HG03354 (cell line): ENCODE results near the gene CD163L1.
"Not testable (repeated sequence)": the region's sequence is repeated elsewhere in the genome, so short reads cannot be mapped to it uniquely, and the experiment has no call there.

Experiments used
- ATAC-seq: cut with Tn5 transposase; IDR thresholded peaks from one replicate; pipeline ENCODE4 v1.9.1; 2021; ENCODE audit warnings: mild to moderate bottlenecking; ENCODE audit not compliant: unreplicated experiment, poor library complexity, severe bottlenecking

The CD163L1 gene

GRCh38 chr12:7344833-7345606 lies 98.9 kb downstream of the CD163L1 start:
- no peak for ATAC-seq

DNA sequence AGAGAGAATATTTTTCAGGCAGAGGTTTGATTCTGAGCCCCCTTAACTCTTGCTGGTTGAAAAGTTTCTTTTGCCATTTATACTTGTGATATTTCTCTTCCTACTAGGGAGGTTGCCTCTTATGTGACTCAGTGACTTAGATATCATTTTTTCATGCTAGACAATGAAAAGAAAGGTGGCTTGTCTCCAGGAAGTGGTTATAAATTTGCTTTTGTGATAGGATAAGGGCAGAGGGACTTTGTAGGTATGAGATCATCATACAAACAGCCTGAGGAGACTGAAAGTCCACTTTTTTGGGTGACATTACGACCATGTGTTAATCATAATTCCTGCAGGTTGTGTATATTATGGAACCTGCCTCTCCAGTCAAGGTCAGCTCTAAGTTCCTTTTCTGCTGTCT lies 104.3 kb downstream of the CD163L1 start:
- no peak for ATAC-seq

DNA sequence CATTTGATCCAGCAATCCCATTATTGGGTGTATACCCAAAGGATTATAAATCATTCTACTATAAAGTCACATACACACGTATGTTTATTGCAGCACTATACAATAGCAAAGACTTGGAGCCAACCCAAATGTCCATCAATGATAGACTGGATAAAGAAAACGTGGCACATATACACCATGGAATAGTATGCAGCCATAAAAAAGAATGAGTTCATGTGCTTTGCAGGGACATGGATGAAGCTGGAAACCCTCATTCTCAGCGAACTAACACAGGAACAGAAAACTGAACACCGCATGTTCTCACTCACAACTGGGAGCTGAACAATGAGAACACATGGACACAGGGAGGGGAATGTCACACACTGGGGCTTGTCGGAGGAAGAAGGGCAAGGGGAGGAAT lies 106.2 kb downstream of the CD163L1 start:
- not testable (repeated sequence) for ATAC-seq

DNA sequence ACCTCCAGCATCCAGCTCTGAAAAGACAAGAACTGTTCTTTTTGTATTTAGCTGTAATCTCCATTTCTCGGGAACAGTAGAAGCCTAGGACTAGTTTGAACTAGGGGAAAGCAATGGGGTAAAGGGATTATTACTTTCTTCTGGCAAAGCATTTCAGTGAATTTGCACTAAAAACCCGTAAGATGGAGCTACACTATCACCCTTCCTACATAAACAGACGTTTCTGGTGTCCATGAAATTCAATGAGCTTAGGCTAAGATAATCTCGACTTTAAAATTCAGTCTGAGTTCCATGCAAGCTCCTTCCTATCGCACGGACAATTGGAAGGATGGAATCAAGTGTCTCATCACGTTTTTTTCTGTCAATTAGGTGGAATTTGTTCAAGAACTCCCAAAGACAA lies 116.0 kb downstream of the CD163L1 start:
- ATAC-seq, result no peak

DNA sequence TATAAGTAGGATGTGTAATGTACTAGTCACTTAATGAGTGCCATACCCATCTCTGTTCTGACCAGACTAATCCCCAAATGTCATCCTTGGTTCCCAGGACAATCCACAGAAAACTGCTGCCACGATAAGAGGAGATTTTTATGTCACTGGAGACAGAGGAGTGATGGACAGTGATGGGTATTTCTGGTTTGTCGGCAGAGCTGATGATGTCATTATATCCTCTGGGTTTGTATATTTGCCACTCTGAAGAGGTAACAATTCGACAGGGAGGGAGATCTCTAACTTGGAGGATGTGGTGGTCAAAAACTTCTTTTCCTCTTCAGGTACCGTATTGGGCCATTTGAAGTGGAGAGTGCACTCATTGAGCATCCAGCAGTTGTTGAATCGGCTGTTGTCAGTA lies 119.8 kb downstream of the CD163L1 start:
- ATAC-seq, result no peak

DNA sequence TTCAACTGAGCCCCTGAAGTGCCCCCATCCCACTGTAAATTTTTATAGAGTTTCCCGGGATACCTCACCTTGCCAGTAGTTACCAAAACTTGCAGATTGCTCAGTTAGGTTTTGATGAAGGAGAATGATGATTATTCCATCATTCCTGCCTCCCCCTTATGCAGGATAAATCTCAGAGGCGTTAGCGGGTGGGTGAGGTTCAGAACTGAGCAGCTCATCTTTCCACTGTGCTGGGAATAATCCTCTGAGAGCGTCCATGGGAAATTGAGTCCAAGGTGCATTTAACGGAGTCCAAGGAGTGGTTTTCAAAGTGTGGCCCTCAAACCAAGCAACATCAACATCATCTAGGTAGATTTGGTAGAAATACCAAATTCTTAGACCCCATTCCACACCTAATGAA lies 121.4 kb downstream of the CD163L1 start:
- ATAC-seq, result no peak

DNA sequence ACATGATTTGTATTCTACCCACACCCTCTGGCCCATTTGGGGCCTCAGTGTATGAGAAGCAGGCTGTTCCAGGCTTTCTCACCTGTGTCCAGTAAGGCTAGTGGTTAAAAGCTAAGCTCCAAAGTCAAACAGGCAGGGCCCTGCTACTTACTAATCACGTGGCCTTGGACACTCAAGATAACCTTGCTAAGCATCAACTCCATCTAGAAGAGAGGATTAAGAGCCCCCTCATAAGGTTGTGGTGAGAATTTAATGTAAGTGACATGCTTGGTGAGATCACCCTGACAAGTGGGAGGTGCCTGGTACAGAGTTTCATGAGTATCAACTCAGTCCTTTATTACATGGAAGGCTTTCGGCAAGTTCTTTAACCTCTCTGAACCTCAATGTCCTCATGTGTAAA lies 122.3 kb downstream of the CD163L1 start:
- ATAC-seq, result no peak

- ATAC-seq, result no peak
Observed at GRCh38 chr12:7319930-7320329, 124.0 kb downstream of the CD163L1 start.

- ATAC-seq, result no peak
Observed at GRCh38 chr12:7310070-7310469, 133.9 kb downstream of the CD163L1 start.
